Measurements from ENCODE around the gene TMEM117. TPM values are rescaled to one million over a fixed set of nuclear protein-coding genes. Genes with fewer than 3 reads are reported as not detected.

TMEM117 gene
- total RNA-seq, 1 donor from 2014 or later: 22.1 TPM

- TF ChIP-seq, protein P1, sequence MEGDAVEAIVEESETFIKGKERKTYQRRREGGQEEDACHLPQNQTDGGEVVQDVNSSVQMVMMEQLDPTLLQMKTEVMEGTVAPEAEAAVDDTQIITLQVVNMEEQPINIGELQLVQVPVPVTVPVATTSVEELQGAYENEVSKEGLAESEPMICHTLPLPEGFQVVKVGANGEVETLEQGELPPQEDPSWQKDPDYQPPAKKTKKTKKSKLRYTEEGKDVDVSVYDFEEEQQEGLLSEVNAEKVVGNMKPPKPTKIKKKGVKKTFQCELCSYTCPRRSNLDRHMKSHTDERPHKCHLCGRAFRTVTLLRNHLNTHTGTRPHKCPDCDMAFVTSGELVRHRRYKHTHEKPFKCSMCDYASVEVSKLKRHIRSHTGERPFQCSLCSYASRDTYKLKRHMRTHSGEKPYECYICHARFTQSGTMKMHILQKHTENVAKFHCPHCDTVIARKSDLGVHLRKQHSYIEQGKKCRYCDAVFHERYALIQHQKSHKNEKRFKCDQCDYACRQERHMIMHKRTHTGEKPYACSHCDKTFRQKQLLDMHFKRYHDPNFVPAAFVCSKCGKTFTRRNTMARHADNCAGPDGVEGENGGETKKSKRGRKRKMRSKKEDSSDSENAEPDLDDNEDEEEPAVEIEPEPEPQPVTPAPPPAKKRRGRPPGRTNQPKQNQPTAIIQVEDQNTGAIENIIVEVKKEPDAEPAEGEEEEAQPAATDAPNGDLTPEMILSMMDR (IDR thresholded peaks at IDR 0.05): no peak
- TF ChIP-seq POLR2A (IDR thresholded peaks at IDR 0.05) (no peak), POLR2AphosphoS5 (IDR thresholded peaks at IDR 0.05; ENCODE audit: insufficient read depth in 1 of 2, low read depth in 1 of 2) (no peak)
- Histone ChIP-seq H3K36me3 (no peaks in the 10 kb centered on the region), H3K27ac (no peak overlapping the region), H3K4me3 (no peak overlapping the region), H3K4me1 (no peaks in the 10 kb centered on the region), H3K27me3 (no peaks in the 10 kb centered on the region), H3K9me3 (no peaks in the 10 kb centered on the region)
- intact Hi-C loops (cut with DNase I): no loop called here
- no peak for DNase-seq (ENCODE audit: extremely low spot score in 2 of 2)
These were observed 471.8 kb downstream of the TMEM117 start for GRCh38 chr12:44307506-44308168.

DNA sequence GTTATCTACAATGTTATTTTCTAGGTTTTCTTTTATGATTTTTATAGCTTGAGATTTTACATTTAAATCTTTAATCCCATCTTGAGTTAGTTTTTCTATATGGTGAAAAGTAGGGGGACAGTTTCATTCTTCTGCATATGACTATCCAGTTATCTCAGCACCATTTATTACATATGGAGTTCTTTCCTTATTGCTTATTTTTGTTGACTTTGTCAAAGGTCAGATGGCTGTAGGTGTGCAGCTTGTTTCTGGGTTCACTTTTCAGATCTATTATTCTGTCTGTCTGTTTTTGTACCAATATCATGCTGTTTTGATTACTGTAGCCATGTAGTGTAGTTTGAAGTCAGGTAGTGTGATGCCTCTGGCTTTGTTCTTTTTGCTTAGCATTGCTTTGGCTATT lies 477.3 kb downstream of the TMEM117 start:
- TF ChIP-seq POLR2AphosphoS5 (IDR thresholded peaks at IDR 0.05; ENCODE audit: insufficient read depth in 1 of 2, low read depth in 1 of 2): no peak
- TF ChIP-seq POLR2A (IDR thresholded peaks at IDR 0.05): no peak
- TF ChIP-seq, protein P1 (IDR thresholded peaks at IDR 0.05): no peak
- H3K4me3 ChIP-seq: no peak overlapping the region
- no peaks in the 10 kb centered on the region for H3K36me3 ChIP-seq
- no peak for DNase-seq (ENCODE audit: extremely low spot score in 2 of 2)
- intact Hi-C loops (cut with DNase I): no loop called here
- H3K4me1 ChIP-seq: no peaks in the 10 kb centered on the region
- H3K27me3 ChIP-seq: no peaks in the 10 kb centered on the region
- no peak overlapping the region for H3K27ac ChIP-seq
- no peaks in the 10 kb centered on the region for H3K9me3 ChIP-seq

GRCh38 chr12:44314007-44314500 lies 478.2 kb downstream of the TMEM117 start:
- Histone ChIP-seq H3K9me3 (no peaks in the 10 kb centered on the region), H3K4me3 (no peak overlapping the region), H3K36me3 (no peaks in the 10 kb centered on the region), H3K4me1 (no peaks in the 10 kb centered on the region), H3K27me3 (no peaks in the 10 kb centered on the region), H3K27ac (no peak overlapping the region)
- TF ChIP-seq, protein P1 (IDR thresholded peaks at IDR 0.05): no peak
- TF ChIP-seq POLR2AphosphoS5 (IDR thresholded peaks at IDR 0.05; ENCODE audit: insufficient read depth in 1 of 2, low read depth in 1 of 2): no peak
- TF ChIP-seq POLR2A (IDR thresholded peaks at IDR 0.05): no peak
- intact Hi-C loops (cut with DNase I): no loop called here
- DNase-seq (ENCODE audit: extremely low spot score in 2 of 2): no peak

GRCh38 chr12:44317651-44318126 lies 481.8 kb downstream of the TMEM117 start:
- H3K36me3 ChIP-seq: no peaks in the 10 kb centered on the region
- no peak for DNase-seq (ENCODE audit: extremely low spot score in 2 of 2)
- intact Hi-C loops (cut with DNase I): no loop called here
- no peaks in the 10 kb centered on the region for H3K27me3 ChIP-seq
- no peak overlapping the region for H3K27ac ChIP-seq
- H3K4me3 ChIP-seq: no peak overlapping the region
- no peaks in the 10 kb centered on the region for H3K9me3 ChIP-seq
- TF ChIP-seq POLR2AphosphoS5 (IDR thresholded peaks at IDR 0.05; ENCODE audit: insufficient read depth in 1 of 2, low read depth in 1 of 2) (no peak), POLR2A (IDR thresholded peaks at IDR 0.05) (no peak)
- TF ChIP-seq, protein P1 (IDR thresholded peaks at IDR 0.05): no peak
- H3K4me1 ChIP-seq: no peaks in the 10 kb centered on the region

DNA sequence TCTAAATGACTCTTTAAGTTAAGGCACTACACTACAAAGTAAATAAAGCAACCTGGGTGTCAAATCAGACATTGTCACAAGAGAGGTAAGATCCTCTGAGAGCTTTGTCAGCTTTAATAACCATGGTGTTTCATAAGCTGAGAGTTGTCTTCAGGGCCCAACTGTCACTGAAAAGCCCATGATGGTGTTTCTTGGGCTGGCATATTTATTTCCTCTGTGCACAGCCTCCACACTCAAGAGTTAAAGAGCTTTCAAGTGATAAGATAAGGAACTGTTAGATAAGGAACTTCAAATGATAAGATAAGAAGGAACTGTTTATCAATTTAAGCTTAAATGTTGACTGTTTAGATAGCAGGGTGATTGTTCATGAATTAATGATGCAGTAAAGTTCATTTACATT lies 495.4 kb downstream of the TMEM117 start:
- Histone ChIP-seq H3K36me3 (no peaks in the 10 kb centered on the region), H3K4me1 (no peaks in the 10 kb centered on the region), H3K27me3 (no peaks in the 10 kb centered on the region), H3K4me3 (no peak overlapping the region), H3K9me3 (no peaks in the 10 kb centered on the region), H3K27ac (no peak overlapping the region)
- intact Hi-C loops (cut with DNase I): no loop called here
- TF ChIP-seq POLR2A (IDR thresholded peaks at IDR 0.05): no peak
- TF ChIP-seq POLR2AphosphoS5 (IDR thresholded peaks at IDR 0.05; ENCODE audit: insufficient read depth in 1 of 2, low read depth in 1 of 2): no peak
- TF ChIP-seq, protein P1 (IDR thresholded peaks at IDR 0.05): no peak
- DNase-seq (ENCODE audit: extremely low spot score in 2 of 2): no peak
